GM12878 (cell line): Measurements from ENCODE around the gene GUCY1A1. TPM values are rescaled to one million over a fixed set of nuclear protein-coding genes. Genes with fewer than 3 reads are reported as not detected.

ENCODE experiments used
- ATAC-seq: fragments of 200-7000 bp; cut with Tn5 transposase; 3 replicates; pipeline ENCODE4 v1.9.1; 2020; ENCODE audit warnings: mild to moderate bottlenecking, moderate library complexity
- Bru-seq: library from RNA; stranded (reverse); fragments of 400-500 nt; gene quantifications from one replicate; lab custom pipeline; 2021; lab: Mats Ljungman, UMichigan
- BruChase-seq, 2 experiments: library from RNA; stranded (reverse); fragments of 400-500 nt; gene quantifications; one replicate each; lab custom pipeline; 2021; lab: Mats Ljungman, UMichigan
- BruUV-seq: library from RNA; stranded (reverse); fragments of 400-500 nt; replicated peaks from 2 replicates; lab custom pipeline; 2021; lab: Mats Ljungman, UMichigan
- CTCF ChIA-PET: fragments of 300-600 bp; sonication (Branson Sonifier 250); formaldehyde crosslinking; extraction: SDS; loops from one replicate; lab custom pipeline; 2021; ENCODE audit warnings: inconsistent platforms; lab: Yijun Ruan, JAX
- POLR2A ChIA-PET: fragments of 350-600 bp; formaldehyde crosslinking; extraction: SDS; loops from one replicate; lab custom pipeline; 2021; ENCODE audit warnings: inconsistent platforms; lab: Charles Lee
- RAD21 ChIA-PET: fragments of 300-600 bp; sonication (Branson Sonifier 250); formaldehyde crosslinking; loops from one replicate; lab custom pipeline; 2023; ENCODE audit warnings: antibody characterized with exemption; ENCODE audit not compliant: unreplicated experiment; lab: Charles Lee
- SMC1A ChIA-PET: fragments of 300-600 bp; sonication (Branson Sonifier 250); formaldehyde crosslinking; loops from one replicate; lab custom pipeline; 2023; ENCODE audit not compliant: unreplicated experiment, uncharacterized antibody; lab: Charles Lee
- DNase-seq: peaks from one replicate; pipeline ENCODE4 v3.0.0-alpha.2; 2011; ENCODE audit warnings: low read depth, low spot score
- FAIRE-seq: peaks from 3 replicates; lab custom pipeline; 2011; peaks lifted over from hg19 to GRCh38; lab: Jason Lieb, UNC
- H2AFZ ChIP-seq: 2 replicates; pipeline ENCODE4 v1.6.0; 2011; ENCODE audit warnings: low read depth, low read length, control low read depth; ENCODE audit not compliant: control insufficient read depth
- H3K27ac ChIP-seq: 2 replicates; pipeline ENCODE4 v1.5.1; 2011; ENCODE audit warnings: control low read depth; ENCODE audit not compliant: control insufficient read depth, insufficient read depth
- H3K27me3 ChIP-seq, 2 experiments: replicated peaks in 1 of 2; 2 replicates each; pipeline versions ENCODE4 v1.6.0 to v1.6.1; 2011; ENCODE audit warnings: low read length in 1 of 2; ENCODE audit not compliant: control insufficient read depth in 2 of 2, insufficient read depth in 2 of 2
- H3K36me3 ChIP-seq, 2 experiments: 2 replicates each; pipeline ENCODE4 v1.5.1; 2011; ENCODE audit warnings: low read length in 1 of 2; ENCODE audit not compliant: control insufficient read depth in 2 of 2, insufficient read depth in 2 of 2
- H3K4me1 ChIP-seq: 2 replicates; pipeline ENCODE4 v1.6.1; 2011; ENCODE audit warnings: mild to moderate bottlenecking, low read length, moderate library complexity, mixed read lengths; ENCODE audit not compliant: control insufficient read depth, insufficient read depth
- H3K4me2 ChIP-seq: 2 replicates; pipeline ENCODE4 v1.6.0; 2011; ENCODE audit warnings: control low read depth; ENCODE audit not compliant: control insufficient read depth, insufficient read depth
- H3K4me3 ChIP-seq: fragments of 200-600 bp; sonication (generic); 2 replicates; pipeline ENCODE4 v1.5.1; 2016
- H3K79me2 ChIP-seq: 2 replicates; pipeline ENCODE4 v1.6.0; 2011; ENCODE audit warnings: low read length; ENCODE audit not compliant: control insufficient read depth, insufficient read depth
- H3K9ac ChIP-seq: 2 replicates; pipeline ENCODE4 v1.8.0; 2011; ENCODE audit warnings: low read length, control low read depth, mixed read lengths; ENCODE audit not compliant: control insufficient read depth, insufficient read depth
- H3K9me3 ChIP-seq: replicated peaks from 3 replicates; pipeline ENCODE4 v1.5.1; 2011; ENCODE audit warnings: mild to moderate bottlenecking, low read length; ENCODE audit not compliant: control insufficient read depth, insufficient read depth
- H4K20me1 ChIP-seq: 2 replicates; pipeline ENCODE4 v1.6.0; 2011; ENCODE audit not compliant: control insufficient read depth, insufficient read depth
- BACH1 ChIP-seq: fragments of 450-650 bp; IDR thresholded peaks from 2 replicates; pipeline ENCODE4 v1.6.1; 2017; ENCODE audit warnings: mild to moderate bottlenecking, borderline replicate concordance
- DPF2 ChIP-seq: fragments of 450-650 bp; IDR thresholded peaks from 2 replicates; pipeline ENCODE4 v1.6.1; 2017; ENCODE audit warnings: mild to moderate bottlenecking
- EGR1 ChIP-seq, 2 experiments: IDR thresholded peaks; 1 replicate in 1 of 2; 2 replicates in 1 of 2; pipeline ENCODE4 v1.6.1; 2011 to 2012; ENCODE audit warnings: low read depth in 2 of 2, low read length in 2 of 2, borderline replicate concordance in 1 of 2, mild to moderate bottlenecking in 1 of 2, moderate library complexity in 1 of 2
- IKZF1 ChIP-seq: fragments of 450-650 bp; conservative IDR thresholded peaks from 2 replicates; pipeline ENCODE4 v1.6.1; 2017; ENCODE audit warnings: antibody characterized with exemption, mild to moderate bottlenecking
- KDM1A ChIP-seq: fragments of 200-600 bp; sonication (generic); IDR thresholded peaks from 2 replicates; pipeline ENCODE4 v1.6.1; 2016; ENCODE audit warnings: borderline replicate concordance
- NBN ChIP-seq: fragments of 450-650 bp; IDR thresholded peaks from 2 replicates; pipeline ENCODE4 v1.6.1; 2016
- NFXL1 ChIP-seq: fragments of 450-650 bp; IDR thresholded peaks from 2 replicates; pipeline ENCODE4 v1.6.1; 2017; ENCODE audit warnings: antibody characterized with exemption, mild to moderate bottlenecking, borderline replicate concordance
- PAX8 ChIP-seq: fragments of 450-650 bp; IDR thresholded peaks from 2 replicates; pipeline ENCODE4 v1.6.1; 2017; ENCODE audit warnings: mild to moderate bottlenecking, moderate library complexity
- RB1 ChIP-seq: fragments of 450-650 bp; formaldehyde crosslinking; IDR thresholded peaks from 2 replicates; pipeline ENCODE4 v1.6.1; 2017; ENCODE audit warnings: mild to moderate bottlenecking, borderline replicate concordance
- WGBS: methylation state at CpG from one replicate; pipeline ENCODE4 v1.1.6; 2016; ENCODE audit warnings: low lambda C conversion rate; ENCODE audit not compliant: insufficient replicate concordance, insufficient coverage; ENCODE audit errors: missing lambda C conversion rate; 5-methylcytosine and 5-hydroxymethylcytosine counted together
- in situ Hi-C: fragments of 300-500 bp; cut with MboI; formaldehyde crosslinking; loops from 9 replicates; pipeline ENCODE4 v1.14.3; 2018; ENCODE audit warnings: mixed read lengths
- intact Hi-C: fragments of 100-400 bp; cut with micrococcal nuclease; formaldehyde crosslinking; loops from one replicate; pipeline ENCODE4 v1.14.2; 2022; ENCODE audit not compliant: unreplicated experiment
- long read RNA-seq, 2 experiments: library from polyadenylated mRNA; unstranded; transcript quantifications; one replicate each; pipeline ENCODE4 v2.0.0, GENCODE V29; 2019 to 2020
- polyA minus RNA-seq, 3 experiments: library from RNA; depleted of rRNA, polyadenylated mRNA; stranded (reverse); fragments of >200 nt; gene quantifications; 2 replicates each; pipeline ENCODE4 v1.2.3, GENCODE V29; 2011
- polyA plus RNA-seq, 11 experiments: library from polyadenylated mRNA; depleted of rRNA in 4 of 11; unstranded in 6 of 11; stranded (reverse) in 5 of 11; fragments of >200 nt; fragmentation: Nextera tagmentation in 4 of 11; fragmentation: Illumina TruSeq in 1 of 11; extraction: Ambion mirVana in 4 of 11; extraction: Trizol in 1 of 11; gene quantifications; 1 replicate in 1 of 11; 2 replicates in 10 of 11; pipeline versions ENCODE4 v1.2.1 to v1.2.3, GENCODE V29; 2011 to 2016; ENCODE audit warnings: inconsistent platforms in 2 of 11, missing spikeins in 2 of 11, low read depth in 1 of 11
- total RNA-seq, 4 experiments: library from RNA; depleted of rRNA in 3 of 4; stranded (reverse); fragments of >200 nt in 3 of 4; fragmentation: Illumina TruSeq in 1 of 4; extraction: Trizol in 1 of 4; gene quantifications; 2 replicates each; pipeline versions ENCODE4 v1.2.1 to v1.2.3, GENCODE V29; 2013 to 2021
- TF ChIP-seq, protein P1 (sequence below): fragments of 450-650 bp; IDR thresholded peaks from 2 replicates; pipeline ENCODE4 v1.6.1; 2016; ENCODE audit warnings: mild to moderate bottlenecking

The GUCY1A1 gene, protein sequence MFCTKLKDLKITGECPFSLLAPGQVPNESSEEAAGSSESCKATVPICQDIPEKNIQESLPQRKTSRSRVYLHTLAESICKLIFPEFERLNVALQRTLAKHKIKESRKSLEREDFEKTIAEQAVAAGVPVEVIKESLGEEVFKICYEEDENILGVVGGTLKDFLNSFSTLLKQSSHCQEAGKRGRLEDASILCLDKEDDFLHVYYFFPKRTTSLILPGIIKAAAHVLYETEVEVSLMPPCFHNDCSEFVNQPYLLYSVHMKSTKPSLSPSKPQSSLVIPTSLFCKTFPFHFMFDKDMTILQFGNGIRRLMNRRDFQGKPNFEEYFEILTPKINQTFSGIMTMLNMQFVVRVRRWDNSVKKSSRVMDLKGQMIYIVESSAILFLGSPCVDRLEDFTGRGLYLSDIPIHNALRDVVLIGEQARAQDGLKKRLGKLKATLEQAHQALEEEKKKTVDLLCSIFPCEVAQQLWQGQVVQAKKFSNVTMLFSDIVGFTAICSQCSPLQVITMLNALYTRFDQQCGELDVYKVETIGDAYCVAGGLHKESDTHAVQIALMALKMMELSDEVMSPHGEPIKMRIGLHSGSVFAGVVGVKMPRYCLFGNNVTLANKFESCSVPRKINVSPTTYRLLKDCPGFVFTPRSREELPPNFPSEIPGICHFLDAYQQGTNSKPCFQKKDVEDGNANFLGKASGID
- total RNA-seq (2013; cell fraction: nucleolus; rRNA removed), result 36.6 and 36.9 TPM in 2 replicates
- total RNA-seq (2014; rRNA removed), result 0.51 and 0.76 TPM in 2 replicates
- 0.74 and 0.98 TPM in 2 replicates for total RNA-seq (2014; rRNA removed; fragmentation: Illumina TruSeq; extraction: Trizol)
- 0.46 and 0.48 TPM in 2 replicates for total RNA-seq (2021)
- polyA plus RNA-seq (2011; ENCODE audit: low read depth), result 0.13 TPM
- polyA plus RNA-seq (2011; rRNA removed), result 22.6 and 24.3 TPM in 2 replicates
- 15.3 and 16.9 TPM in 2 replicates for polyA plus RNA-seq (2011; cell fraction: cytosol; rRNA removed)
- 15.6 and 16.6 TPM in 2 replicates for polyA plus RNA-seq (2011; cell fraction: nucleus; rRNA removed)
- 0.20 and 0.38 TPM in 2 replicates for polyA plus RNA-seq (2012)
- polyA plus RNA-seq (2014; fragmentation: Illumina TruSeq; extraction: Trizol), result 0.54 and 0.87 TPM in 2 replicates
- polyA plus RNA-seq (2014; fragmentation: Nextera tagmentation; extraction: Ambion mirVana), result 1 to 10 TPM in 1 of 2 experiments, under 1 TPM in 1; 0.57 to 1.1 TPM
- 0.50 and 0.60 TPM in 2 replicates for polyA plus RNA-seq (2014; rRNA removed)
- 1 to 10 TPM in 1 of 2 experiments, under 1 TPM in 1; 0.44 to 1.0 TPM for polyA plus RNA-seq (2016; fragmentation: Nextera tagmentation; extraction: Ambion mirVana)
- 49.1 and 54.0 TPM in 2 replicates for polyA minus RNA-seq (2011; rRNA and poly(A)+ RNA removed)
- 10.7 and 12.0 TPM in 2 replicates for polyA minus RNA-seq (2011; cell fraction: cytosol; rRNA and poly(A)+ RNA removed)
- polyA minus RNA-seq (2011; cell fraction: nucleus; rRNA and poly(A)+ RNA removed), result 16.9 and 20.4 TPM in 2 replicates
- Bru-seq, nascent RNA, result percentile 64 among the genes with signal in this experiment
- percentile 57 among the genes with signal in this experiment for BruChase-seq, experiment 1, labeled RNA remaining after a 6-hour chase
- BruChase-seq, experiment 2, labeled RNA remaining after a 2-hour chase, result percentile 59 among the genes with signal in this experiment
- long read RNA-seq, experiment 1, full-length matches to known transcripts, result 2 of 19 reads
- long read RNA-seq, experiment 1, partial matches to known transcripts, result 12 of 19 reads
- long read RNA-seq, experiment 1, other reads (novel, unspliced or antisense), result 5 of 19 reads
- long read RNA-seq, experiment 2, full-length matches to known transcripts, result 30 of 137 reads
- long read RNA-seq, experiment 2, partial matches to known transcripts, result 69 of 137 reads
- long read RNA-seq, experiment 2, other reads (novel, unspliced or antisense), result 38 of 137 reads

DNA sequence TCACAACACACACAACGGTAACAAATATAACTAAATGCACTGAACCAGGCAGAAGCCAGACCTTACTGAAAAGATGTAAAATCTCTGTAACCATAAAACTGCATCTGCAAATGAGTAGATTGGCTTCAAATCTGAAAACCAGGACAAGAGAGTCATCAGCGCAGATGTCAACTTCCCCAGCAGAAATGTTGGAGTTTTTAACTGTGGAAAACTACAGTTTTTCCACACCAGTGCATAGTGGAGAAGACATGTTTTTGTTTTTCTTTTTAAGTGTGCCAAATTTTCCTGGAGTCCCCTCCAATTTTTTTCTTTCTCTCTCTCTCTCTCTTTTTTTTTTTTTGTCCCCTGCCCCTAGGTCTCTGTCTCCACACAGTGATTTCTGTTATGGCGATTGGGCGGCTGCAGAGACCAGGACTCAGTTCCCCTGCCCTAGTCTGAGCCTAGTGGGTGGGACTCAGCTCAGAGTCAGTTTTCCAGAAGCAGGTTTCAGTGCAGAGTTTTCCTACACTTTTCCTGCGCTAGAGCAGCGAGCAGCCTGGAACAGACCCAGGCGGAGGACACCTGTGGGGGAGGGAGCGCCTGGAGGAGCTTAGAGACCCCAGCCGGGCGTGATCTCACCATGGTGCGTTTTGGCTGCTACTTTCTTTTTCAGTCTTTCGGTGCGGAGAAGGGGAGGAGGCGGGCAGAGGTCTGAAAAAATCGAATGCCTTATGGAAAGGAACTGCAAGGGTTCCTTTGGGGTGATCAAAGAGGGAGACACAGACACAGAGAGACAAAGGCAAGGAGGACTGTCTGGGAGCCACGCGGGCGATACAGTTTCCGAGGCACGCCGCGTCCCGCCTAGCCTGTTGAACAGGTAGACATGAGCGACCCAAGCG is at the start of gene GUCY1A1:
Gene GUCY1A1, plus strand, starts transcription at position 505 of the 878 bp plus-strand sequence. CDS start 30,020 bp downstream, outside the sequence.
- intact Hi-C loops, result loop anchor here (5.0 kb wide), 2 partner anchors 91 to 286 kb away; partner anchors contain the start of genes CTSO and GUCY1B1
- peak; percentile 40 for ATAC-seq
- Histone ChIP-seq H4K20me1 (no peaks in the 10 kb centered on the region), H2AFZ (peak within 1 kb of the TSS; percentile 65), H3K79me2 (no peaks in the 10 kb centered on the region), H3K27ac (no peak within 1 kb of the TSS), H3K4me2 (peak within 1 kb of the TSS; percentile 92), H3K4me3 (peak within 1 kb of the TSS; percentile 41), H3K9me3 (no peaks in the 10 kb centered on the region), H3K4me1 (no peaks in the 10 kb centered on the region; the same call in 1 of the 2 replicates), H3K9ac (peak within 1 kb of the TSS; percentile 22; the same call in 1 of the 2 replicates), H3K27me3 (peaks cover 4 to 21% of the 10 kb centered on the region in 2 experiments; a peak in 3 of 4 replicates), H3K36me3 (no peaks in the 10 kb centered on the region)
- no peak for DNase-seq
- ChIA-PET CTCF (interaction anchor here (1.1 to 1.7 kb wide), 6 partner anchors 8 to 137 kb away, joined by 3 to 6 read pairs (median 4); partner anchors contain the start of gene GUCY1B1), SMC1A (interaction anchor here (0.7 to 6.2 kb wide), 20 partner anchors 8 to 223 kb away, joined by 3 to 57 read pairs (median 4); partner anchors contain the start of gene GUCY1B1), RAD21 (interaction anchor here (0.6 to 6.3 kb wide), 26 partner anchors 7 to 299 kb away, joined by 3 to 55 read pairs (median 4); partner anchors contain the start of genes CTSO and GUCY1B1), POLR2A (interaction anchor here (1.3 to 2.8 kb wide), 11 partner anchors 7 to 223 kb away, joined by 3 to 16 read pairs (median 8); partner anchors contain the start of gene GUCY1B1)
- BruUV-seq, result no TSS peak
- FAIRE-seq, result no peak
- 30% methylated on average over 20 of the region's 25 CpGs for WGBS
- in situ Hi-C loops, result no loop called here
- TF ChIP-seq KDM1A (no peak), NBN (peak; percentile 33; the same call in 1 of the 2 replicates), NFXL1 (no peak), BACH1 (no peak), EGR1 (IDR thresholded peaks at IDR 0.05; ENCODE audit: borderline replicate concordance in 1 of 2, low read depth in 2 of 2, low read length in 2 of 2) (no peak), RB1 (no peak), IKZF1 (no peak), DPF2 (no peak), PAX8 (no peak)
- TF ChIP-seq, protein P1, sequence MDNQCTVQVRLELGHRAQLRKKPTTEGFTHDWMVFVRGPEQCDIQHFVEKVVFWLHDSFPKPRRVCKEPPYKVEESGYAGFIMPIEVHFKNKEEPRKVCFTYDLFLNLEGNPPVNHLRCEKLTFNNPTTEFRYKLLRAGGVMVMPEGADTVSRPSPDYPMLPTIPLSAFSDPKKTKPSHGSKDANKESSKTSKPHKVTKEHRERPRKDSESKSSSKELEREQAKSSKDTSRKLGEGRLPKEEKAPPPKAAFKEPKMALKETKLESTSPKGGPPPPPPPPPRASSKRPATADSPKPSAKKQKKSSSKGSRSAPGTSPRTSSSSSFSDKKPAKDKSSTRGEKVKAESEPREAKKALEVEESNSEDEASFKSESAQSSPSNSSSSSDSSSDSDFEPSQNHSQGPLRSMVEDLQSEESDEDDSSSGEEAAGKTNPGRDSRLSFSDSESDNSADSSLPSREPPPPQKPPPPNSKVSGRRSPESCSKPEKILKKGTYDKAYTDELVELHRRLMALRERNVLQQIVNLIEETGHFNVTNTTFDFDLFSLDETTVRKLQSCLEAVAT, result peak; percentile 66
